K562 (cell line): ENCODE data around the gene SPHK1. TPM values are rescaled to one million over a fixed set of nuclear protein-coding genes. Genes with fewer than 3 reads are reported as not detected.
A peak's percentile ranks its signal among the peaks of the same experiment; 100 is the strongest.

Source experiments
- CBFA2T2 ChIP-seq: fragments of 450-650 bp; conservative IDR thresholded peaks from 2 replicates; pipeline ENCODE4 v1.6.1; 2017; ENCODE audit warnings: mild to moderate bottlenecking
- EGR1 ChIP-seq: fragments of 450-650 bp; conservative IDR thresholded peaks from 2 replicates; pipeline ENCODE4 v1.6.1; 2017; ENCODE audit warnings: mild to moderate bottlenecking
- NBN ChIP-seq: fragments of 450-650 bp; IDR thresholded peaks from 2 replicates; pipeline ENCODE4 v1.6.1; 2016; ENCODE audit warnings: low read depth, mild to moderate bottlenecking
- RBM25 ChIP-seq: fragments of 200-400 bp; formaldehyde crosslinking; IDR thresholded peaks from 2 replicates; pipeline ENCODE4 v1.6.1; 2018; ENCODE audit warnings: low read length, low read depth, moderate library complexity; ENCODE audit not compliant: severe bottlenecking
- RNF2 ChIP-seq: sonication (generic); IDR thresholded peaks from 2 replicates; pipeline ENCODE4 v1.6.1; 2016
- SIRT6 ChIP-seq: IDR thresholded peaks from one replicate; pipeline ENCODE4 v1.6.1; 2012; ENCODE audit warnings: low read depth, mild to moderate bottlenecking, control low read depth, inconsistent platforms, low read length, moderate library complexity
- SMAD2 ChIP-seq: fragments of 150-350 bp; IDR thresholded peaks from 2 replicates; pipeline ENCODE4 v1.6.1; 2014; ENCODE audit warnings: low read depth, mild to moderate bottlenecking, low read length
- ZNF146 ChIP-seq: IDR thresholded peaks from one replicate; pipeline ENCODE4 v1.6.1; 2018; ENCODE audit warnings: missing compliant biosample characterization; ENCODE audit not compliant: unreplicated experiment
- ZNF311 ChIP-seq: fragments of 250-450 bp; sonication (Bioruptor Pico); IDR thresholded peaks from 2 replicates; pipeline ENCODE4 v1.4.0; 2020; ENCODE audit warnings: mild to moderate bottlenecking, moderate library complexity
- ZNF830 ChIP-seq: fragments of 250-450 bp; sonication (Bioruptor Pico); IDR thresholded peaks from 2 replicates; pipeline ENCODE4 v1.5.0; 2021; ENCODE audit warnings: mild to moderate bottlenecking
- polyA plus RNA-seq, 8 experiments: library from polyadenylated mRNA; depleted of rRNA in 4 of 8; stranded (reverse) in 5 of 8; unstranded in 3 of 8; fragments of >200 nt; fragmentation: Nextera tagmentation in 2 of 8; fragmentation: Illumina TruSeq in 1 of 8; extraction: Ambion mirVana in 2 of 8; extraction: Trizol in 1 of 8; gene quantifications; 2 replicates each; pipeline versions ENCODE4 v1.2.1 to v1.2.3, GENCODE V29; 2011 to 2014; ENCODE audit warnings: inconsistent platforms in 1 of 8, missing spikeins in 1 of 8
- total RNA-seq, 7 experiments: library from RNA; depleted of rRNA in 6 of 7; stranded (reverse); fragments of >200 nt in 6 of 7; fragmentation: Illumina TruSeq in 2 of 7; extraction: Trizol in 2 of 7; gene quantifications; 2 replicates each; pipeline versions ENCODE4 v1.2.1 to v1.2.3, GENCODE V29; 2011 to 2021; ENCODE audit warnings: low replicate concordance in 1 of 7
- TF ChIP-seq, protein P1 (sequence below): fragments of 250-450 bp; sonication (Bioruptor Pico); IDR thresholded peaks from 2 replicates; pipeline ENCODE4 v1.5.0; 2020; ENCODE audit warnings: mild to moderate bottlenecking, borderline replicate concordance
- TF ChIP-seq, protein P2 (sequence below): fragments of 250-450 bp; sonication (Bioruptor Pico); IDR thresholded peaks from 2 replicates; pipeline ENCODE4 v1.4.0; 2020; ENCODE audit warnings: borderline replicate concordance
- TF ChIP-seq, protein P3 (sequence below), 2 experiments: fragments of 250-450 bp in 1 of 2; fragments of 450-650 bp in 1 of 2; sonication (Bioruptor Pico) in 1 of 2; IDR thresholded peaks; 2 replicates each; pipeline versions ENCODE4 v1.6.1 to v1.8.0; 2016 to 2021; ENCODE audit warnings: mild to moderate bottlenecking in 2 of 2, moderate library complexity in 2 of 2, missing compliant biosample characterization in 1 of 2, missing genetic modification characterization in 1 of 2
- TF ChIP-seq, protein P4 (sequence below), 2 experiments: fragments of 450-650 bp; conservative IDR thresholded peaks; 2 replicates each; pipeline ENCODE4 v1.6.1; 2017; ENCODE audit warnings: mild to moderate bottlenecking in 2 of 2, moderate library complexity in 2 of 2
- TF ChIP-seq, protein P5 (sequence below): sonication (generic); formaldehyde crosslinking; IDR thresholded peaks from 2 replicates; pipeline ENCODE4 v1.8.1; 2023; ENCODE audit warnings: mild to moderate bottlenecking, missing genetic modification reagents
- TF ChIP-seq, protein P6 (sequence below): fragments of 250-450 bp; sonication (Bioruptor Pico); IDR thresholded peaks from 2 replicates; pipeline ENCODE4 v1.8.0; 2021; ENCODE audit warnings: mild to moderate bottlenecking, moderate library complexity

SPHK1 gene
- total and polyA plus RNA-seq, 9 of the 15 experiments (the other 6 are each of a cell fraction or from before 2014, with no cell fraction given) = 0.21 to 60.3 (median 14.5) TPM

DNA sequence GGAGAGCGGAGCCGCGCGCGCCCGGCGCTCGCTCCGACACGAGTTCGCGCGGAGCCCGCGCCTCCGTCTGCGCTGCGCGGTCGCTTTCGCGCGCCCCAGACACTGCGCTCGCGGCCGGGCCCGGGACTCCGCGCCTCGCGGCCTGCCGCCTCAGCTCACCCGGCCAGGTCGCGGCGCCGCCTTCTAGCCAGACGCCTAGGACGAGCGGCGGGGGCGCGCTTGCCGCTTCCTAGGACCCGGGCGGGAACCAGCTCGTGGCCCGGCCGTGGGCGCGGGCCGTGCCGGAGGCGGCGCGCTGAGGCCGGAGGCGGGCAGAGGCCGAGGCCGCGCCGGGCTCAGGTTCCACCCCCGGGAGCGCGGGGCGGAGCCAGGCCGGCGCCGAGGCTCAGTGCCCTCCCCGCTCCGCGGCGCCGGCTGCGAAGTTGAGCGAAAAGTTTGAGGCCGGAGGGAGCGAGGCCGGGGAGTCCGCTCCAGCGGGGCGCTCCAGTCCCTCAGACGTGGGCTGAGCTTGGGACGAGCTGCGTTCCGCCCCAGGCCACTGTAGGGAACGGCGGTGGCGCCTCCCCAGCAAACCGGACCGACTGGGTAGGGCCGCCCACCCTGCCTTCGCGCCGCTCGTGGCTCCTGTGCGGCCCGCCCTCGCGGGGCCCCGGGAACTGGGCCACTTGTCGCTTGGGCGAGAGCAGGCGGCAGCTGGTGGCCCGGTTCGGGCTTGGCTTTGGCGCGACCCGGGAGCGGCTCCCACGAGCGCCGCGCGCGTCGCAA is at the start of gene SPHK1 (continued):
- TF ChIP-seq ZNF311 (CRISPR knock-in tag) (0 out of 2 replicates have a peak, but pooled peaks have one; percentile 5), SIRT6 (no peak), ZNF830 (CRISPR knock-in tag) (0 out of 2 replicates have a peak, but pooled peaks have one; percentile 85), RNF2 (0 out of 2 replicates have a peak, but pooled peaks have one; percentile 15), EGR1 (0 out of 2 replicates have a peak, but pooled peaks have one; percentile 25), SMAD2 (no peak), RBM25 (peak; percentile 17), NBN (no peak), CBFA2T2 (no peak), ZNF146 (no peak)
- TF ChIP-seq, protein P1, sequence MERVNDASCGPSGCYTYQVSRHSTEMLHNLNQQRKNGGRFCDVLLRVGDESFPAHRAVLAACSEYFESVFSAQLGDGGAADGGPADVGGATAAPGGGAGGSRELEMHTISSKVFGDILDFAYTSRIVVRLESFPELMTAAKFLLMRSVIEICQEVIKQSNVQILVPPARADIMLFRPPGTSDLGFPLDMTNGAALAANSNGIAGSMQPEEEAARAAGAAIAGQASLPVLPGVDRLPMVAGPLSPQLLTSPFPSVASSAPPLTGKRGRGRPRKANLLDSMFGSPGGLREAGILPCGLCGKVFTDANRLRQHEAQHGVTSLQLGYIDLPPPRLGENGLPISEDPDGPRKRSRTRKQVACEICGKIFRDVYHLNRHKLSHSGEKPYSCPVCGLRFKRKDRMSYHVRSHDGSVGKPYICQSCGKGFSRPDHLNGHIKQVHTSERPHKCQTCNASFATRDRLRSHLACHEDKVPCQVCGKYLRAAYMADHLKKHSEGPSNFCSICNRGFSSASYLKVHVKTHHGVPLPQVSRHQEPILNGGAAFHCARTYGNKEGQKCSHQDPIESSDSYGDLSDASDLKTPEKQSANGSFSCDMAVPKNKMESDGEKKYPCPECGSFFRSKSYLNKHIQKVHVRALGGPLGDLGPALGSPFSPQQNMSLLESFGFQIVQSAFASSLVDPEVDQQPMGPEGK (CRISPR knock-in tag) = no peak
- TF ChIP-seq, protein P2, sequence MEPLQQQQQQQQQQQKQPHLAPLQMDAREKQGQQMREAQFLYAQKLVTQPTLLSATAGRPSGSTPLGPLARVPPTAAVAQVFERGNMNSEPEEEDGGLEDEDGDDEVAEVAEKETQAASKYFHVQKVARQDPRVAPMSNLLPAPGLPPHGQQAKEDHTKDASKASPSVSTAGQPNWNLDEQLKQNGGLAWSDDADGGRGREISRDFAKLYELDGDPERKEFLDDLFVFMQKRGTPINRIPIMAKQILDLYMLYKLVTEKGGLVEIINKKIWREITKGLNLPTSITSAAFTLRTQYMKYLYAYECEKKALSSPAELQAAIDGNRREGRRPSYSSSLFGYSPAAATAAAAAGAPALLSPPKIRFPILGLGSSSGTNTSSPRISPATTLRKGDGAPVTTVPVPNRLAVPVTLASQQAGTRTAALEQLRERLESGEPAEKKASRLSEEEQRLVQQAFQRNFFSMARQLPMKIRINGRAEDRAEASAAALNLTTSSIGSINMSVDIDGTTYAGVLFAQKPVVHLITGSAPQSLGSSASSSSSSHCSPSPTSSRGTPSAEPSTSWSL = no peak
- TF ChIP-seq, protein P3, sequence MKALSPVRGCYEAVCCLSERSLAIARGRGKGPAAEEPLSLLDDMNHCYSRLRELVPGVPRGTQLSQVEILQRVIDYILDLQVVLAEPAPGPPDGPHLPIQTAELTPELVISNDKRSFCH (CRISPR knock-in tag; IDR thresholded peaks at IDR 0.05) = no peak
- TF ChIP-seq, protein P3 (tag; IDR thresholded peaks at IDR 0.05) = no peak
- TF ChIP-seq, protein P4, sequence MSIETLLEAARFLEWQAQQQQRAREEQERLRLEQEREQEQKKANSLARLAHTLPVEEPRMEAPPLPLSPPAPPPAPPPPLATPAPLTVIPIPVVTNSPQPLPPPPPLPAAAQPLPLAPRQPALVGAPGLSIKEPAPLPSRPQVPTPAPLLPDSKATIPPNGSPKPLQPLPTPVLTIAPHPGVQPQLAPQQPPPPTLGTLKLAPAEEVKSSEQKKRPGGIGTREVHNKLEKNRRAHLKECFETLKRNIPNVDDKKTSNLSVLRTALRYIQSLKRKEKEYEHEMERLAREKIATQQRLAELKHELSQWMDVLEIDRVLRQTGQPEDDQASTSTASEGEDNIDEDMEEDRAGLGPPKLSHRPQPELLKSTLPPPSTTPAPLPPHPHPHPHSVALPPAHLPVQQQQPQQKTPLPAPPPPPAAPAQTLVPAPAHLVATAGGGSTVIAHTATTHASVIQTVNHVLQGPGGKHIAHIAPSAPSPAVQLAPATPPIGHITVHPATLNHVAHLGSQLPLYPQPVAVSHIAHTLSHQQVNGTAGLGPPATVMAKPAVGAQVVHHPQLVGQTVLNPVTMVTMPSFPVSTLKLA (conservative IDR thresholded peaks at IDR 0.05) = 0 out of 4 replicates have a peak, but pooled peaks of 1 of the 2 experiments have one; percentile 26
- TF ChIP-seq, protein P5, sequence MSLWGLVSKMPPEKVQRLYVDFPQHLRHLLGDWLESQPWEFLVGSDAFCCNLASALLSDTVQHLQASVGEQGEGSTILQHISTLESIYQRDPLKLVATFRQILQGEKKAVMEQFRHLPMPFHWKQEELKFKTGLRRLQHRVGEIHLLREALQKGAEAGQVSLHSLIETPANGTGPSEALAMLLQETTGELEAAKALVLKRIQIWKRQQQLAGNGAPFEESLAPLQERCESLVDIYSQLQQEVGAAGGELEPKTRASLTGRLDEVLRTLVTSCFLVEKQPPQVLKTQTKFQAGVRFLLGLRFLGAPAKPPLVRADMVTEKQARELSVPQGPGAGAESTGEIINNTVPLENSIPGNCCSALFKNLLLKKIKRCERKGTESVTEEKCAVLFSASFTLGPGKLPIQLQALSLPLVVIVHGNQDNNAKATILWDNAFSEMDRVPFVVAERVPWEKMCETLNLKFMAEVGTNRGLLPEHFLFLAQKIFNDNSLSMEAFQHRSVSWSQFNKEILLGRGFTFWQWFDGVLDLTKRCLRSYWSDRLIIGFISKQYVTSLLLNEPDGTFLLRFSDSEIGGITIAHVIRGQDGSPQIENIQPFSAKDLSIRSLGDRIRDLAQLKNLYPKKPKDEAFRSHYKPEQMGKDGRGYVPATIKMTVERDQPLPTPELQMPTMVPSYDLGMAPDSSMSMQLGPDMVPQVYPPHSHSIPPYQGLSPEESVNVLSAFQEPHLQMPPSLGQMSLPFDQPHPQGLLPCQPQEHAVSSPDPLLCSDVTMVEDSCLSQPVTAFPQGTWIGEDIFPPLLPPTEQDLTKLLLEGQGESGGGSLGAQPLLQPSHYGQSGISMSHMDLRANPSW (CRISPR knock-in tag) = peak; percentile 65; the same call in 1 of the 2 replicates
- TF ChIP-seq, protein P6, sequence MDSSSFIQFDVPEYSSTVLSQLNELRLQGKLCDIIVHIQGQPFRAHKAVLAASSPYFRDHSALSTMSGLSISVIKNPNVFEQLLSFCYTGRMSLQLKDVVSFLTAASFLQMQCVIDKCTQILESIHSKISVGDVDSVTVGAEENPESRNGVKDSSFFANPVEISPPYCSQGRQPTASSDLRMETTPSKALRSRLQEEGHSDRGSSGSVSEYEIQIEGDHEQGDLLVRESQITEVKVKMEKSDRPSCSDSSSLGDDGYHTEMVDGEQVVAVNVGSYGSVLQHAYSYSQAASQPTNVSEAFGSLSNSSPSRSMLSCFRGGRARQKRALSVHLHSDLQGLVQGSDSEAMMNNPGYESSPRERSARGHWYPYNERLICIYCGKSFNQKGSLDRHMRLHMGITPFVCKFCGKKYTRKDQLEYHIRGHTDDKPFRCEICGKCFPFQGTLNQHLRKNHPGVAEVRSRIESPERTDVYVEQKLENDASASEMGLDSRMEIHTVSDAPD (CRISPR knock-in tag) = no peak
